ENCODE data around the gene ADAT2.

ADAT2 gene

GRCh38 chr6:143396497-143397226 is 53.8 kb downstream of the ADAT2 start:
- TF ChIP-seq OSR1 (CRISPR knock-in tag; IDR thresholded peaks at IDR 0.05) (no peak), RARB (CRISPR knock-in tag; IDR thresholded peaks at IDR 0.05) (no peak)
- ATAC-seq, result no peak

- TF ChIP-seq ARNTL (CRISPR knock-in tag; IDR thresholded peaks at IDR 0.05; ENCODE audit: borderline replicate concordance, low read depth), result no peak
- TF ChIP-seq ZC3H10 (CRISPR knock-in tag; IDR thresholded peaks at IDR 0.05), result no peak
- TF ChIP-seq ZNF8 (CRISPR knock-in tag; IDR thresholded peaks at IDR 0.05), result no peak
- TF ChIP-seq TOX (CRISPR knock-in tag; IDR thresholded peaks at IDR 0.05; ENCODE audit: borderline replicate concordance), result no peak
- no peak for TF ChIP-seq CSDC2 (CRISPR knock-in tag; IDR thresholded peaks at IDR 0.05)
- no peak for TF ChIP-seq CSRNP3 (CRISPR knock-in tag; IDR thresholded peaks at IDR 0.05)
- no peak for TF ChIP-seq TSHZ2 (CRISPR knock-in tag; IDR thresholded peaks at IDR 0.05)
- no peak for TF ChIP-seq PPARA (CRISPR knock-in tag; IDR thresholded peaks at IDR 0.05; ENCODE audit: borderline replicate concordance)
- TF ChIP-seq ISL1 (CRISPR knock-in tag; IDR thresholded peaks at IDR 0.05), result no peak
- no peak for TF ChIP-seq RARB (CRISPR knock-in tag; IDR thresholded peaks at IDR 0.05)
- no peak for TF ChIP-seq BACH2 (CRISPR knock-in tag; IDR thresholded peaks at IDR 0.05; ENCODE audit: borderline replicate concordance)
- TF ChIP-seq ZFP3 (CRISPR knock-in tag; IDR thresholded peaks at IDR 0.05), result no peak
- TF ChIP-seq GLIS3 (CRISPR knock-in tag; IDR thresholded peaks at IDR 0.05), result no peak
- no peak for ATAC-seq
Observed at GRCh38 chr6:143395699-143396098, 54.8 kb downstream of the ADAT2 start.

- no peak for TF ChIP-seq ESRRG (CRISPR knock-in tag; IDR thresholded peaks at IDR 0.05)
- no peak for TF ChIP-seq PATZ1 (CRISPR knock-in tag; IDR thresholded peaks at IDR 0.05; ENCODE audit: borderline replicate concordance)
- no peak for TF ChIP-seq CSRNP3 (CRISPR knock-in tag; IDR thresholded peaks at IDR 0.05)
- no peak for TF ChIP-seq ZNF8 (CRISPR knock-in tag; IDR thresholded peaks at IDR 0.05)
- TF ChIP-seq CREB5 (CRISPR knock-in tag; IDR thresholded peaks at IDR 0.05; ENCODE audit: low read depth), result no peak
- no peak for TF ChIP-seq ZNF70 (CRISPR knock-in tag; IDR thresholded peaks at IDR 0.05)
- TF ChIP-seq ZNF565 (CRISPR knock-in tag; conservative IDR thresholded peaks at IDR 0.05; ENCODE audit: low read depth), result no peak
- TF ChIP-seq BACH2 (CRISPR knock-in tag; IDR thresholded peaks at IDR 0.05; ENCODE audit: borderline replicate concordance), result no peak
- TF ChIP-seq GLIS3 (CRISPR knock-in tag; IDR thresholded peaks at IDR 0.05), result no peak
- no peak for TF ChIP-seq TOX (CRISPR knock-in tag; IDR thresholded peaks at IDR 0.05; ENCODE audit: borderline replicate concordance)
- TF ChIP-seq RARB (CRISPR knock-in tag; IDR thresholded peaks at IDR 0.05), result no peak
- TF ChIP-seq ARNTL (CRISPR knock-in tag; IDR thresholded peaks at IDR 0.05; ENCODE audit: borderline replicate concordance, low read depth), result no peak
- no peak for ATAC-seq
Observed at GRCh38 chr6:143394389-143394788, 56.1 kb downstream of the ADAT2 start.
